Mammary epithelial cell (primary cell): ENCODE data around the gene NFKB1.

ENCODE experiments used
- EZH2 ChIP-seq: IDR thresholded peaks from 2 replicates; pipeline ENCODE4 v1.6.1; 2012; ENCODE audit warnings: low read length, inconsistent platforms, borderline replicate concordance
- TF ChIP-seq, protein P1 (sequence below), 2 donors: IDR thresholded peaks in 1 of 2; conservative IDR thresholded peaks in 1 of 2; 2 replicates each; pipeline ENCODE4 v1.5.1; 2011 to 2012; ENCODE audit warnings: inconsistent platforms in 2 of 2, low read length in 2 of 2, mild to moderate bottlenecking in 2 of 2, control low read depth in 1 of 2, low read depth in 1 of 2; ENCODE audit not compliant: insufficient read depth in 1 of 2; ENCODE audit errors: extremely low read depth in 1 of 2

DNA sequence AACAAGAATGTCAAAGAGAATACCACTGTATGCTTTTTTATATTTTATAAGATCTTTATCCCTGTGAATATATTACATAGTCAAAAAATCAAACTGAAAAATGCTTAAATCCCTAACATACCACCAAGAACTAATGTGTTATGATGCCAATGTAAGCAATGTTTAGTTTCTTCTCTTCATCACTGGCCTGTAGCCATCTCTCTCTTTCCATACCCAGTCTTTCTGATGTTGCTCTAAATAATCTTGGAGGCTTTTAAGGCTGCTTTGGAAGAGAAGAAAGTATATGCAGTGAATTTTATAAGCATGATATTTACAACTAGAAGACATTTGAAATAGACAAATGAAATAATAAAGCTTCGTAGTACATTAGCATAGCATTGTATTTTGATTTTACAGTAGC is 82.9 kb downstream of the NFKB1 start:
- TF ChIP-seq, protein P1, sequence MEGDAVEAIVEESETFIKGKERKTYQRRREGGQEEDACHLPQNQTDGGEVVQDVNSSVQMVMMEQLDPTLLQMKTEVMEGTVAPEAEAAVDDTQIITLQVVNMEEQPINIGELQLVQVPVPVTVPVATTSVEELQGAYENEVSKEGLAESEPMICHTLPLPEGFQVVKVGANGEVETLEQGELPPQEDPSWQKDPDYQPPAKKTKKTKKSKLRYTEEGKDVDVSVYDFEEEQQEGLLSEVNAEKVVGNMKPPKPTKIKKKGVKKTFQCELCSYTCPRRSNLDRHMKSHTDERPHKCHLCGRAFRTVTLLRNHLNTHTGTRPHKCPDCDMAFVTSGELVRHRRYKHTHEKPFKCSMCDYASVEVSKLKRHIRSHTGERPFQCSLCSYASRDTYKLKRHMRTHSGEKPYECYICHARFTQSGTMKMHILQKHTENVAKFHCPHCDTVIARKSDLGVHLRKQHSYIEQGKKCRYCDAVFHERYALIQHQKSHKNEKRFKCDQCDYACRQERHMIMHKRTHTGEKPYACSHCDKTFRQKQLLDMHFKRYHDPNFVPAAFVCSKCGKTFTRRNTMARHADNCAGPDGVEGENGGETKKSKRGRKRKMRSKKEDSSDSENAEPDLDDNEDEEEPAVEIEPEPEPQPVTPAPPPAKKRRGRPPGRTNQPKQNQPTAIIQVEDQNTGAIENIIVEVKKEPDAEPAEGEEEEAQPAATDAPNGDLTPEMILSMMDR (conservative IDR thresholded peaks at IDR 0.05 in 1 of 2, IDR thresholded peaks at IDR 0.05 in 1 of 2; ENCODE audit: extremely low read depth in 1 of 2, insufficient read depth in 1 of 2, low read depth in 1 of 2, low read length in 2 of 2) = no peak
- no peak for TF ChIP-seq EZH2
